ENCODE results near the gene ZSCAN31.

DNA sequence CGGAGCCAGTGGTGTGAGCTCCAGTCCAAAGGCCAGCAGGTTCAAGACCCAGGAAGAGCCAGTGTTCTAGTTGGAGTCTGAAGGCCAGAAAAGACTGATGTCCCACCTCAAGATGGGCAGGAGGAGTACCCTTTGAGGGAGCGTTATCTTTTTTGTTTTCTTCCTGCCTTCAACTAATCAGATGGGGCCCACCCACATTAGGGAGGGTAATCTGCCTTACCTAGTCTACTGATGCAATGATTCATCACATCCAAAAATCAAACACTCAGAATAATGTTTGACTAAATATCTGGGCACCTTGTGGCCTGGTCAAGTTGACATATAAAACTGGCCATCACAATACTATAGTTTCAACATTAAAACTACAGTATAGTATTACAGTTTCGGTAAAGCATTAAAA is 33.5 kb upstream of the ZSCAN31 start:
- TF ChIP-seq FOXA1 (IDR thresholded peaks at IDR 0.05) (no peak), NFRKB (IDR thresholded peaks at IDR 0.05) (no peak), SP1 (IDR thresholded peaks at IDR 0.05) (no peak)

Data from HEK293T (cell line).